Endometrial microvascular endothelial cells (primary cell): Measurements from ENCODE around the gene CAV2. TPM values are rescaled to one million over a fixed set of nuclear protein-coding genes. Genes with fewer than 3 reads are reported as not detected.

Source experiments
- in situ Hi-C: cut with HindIII; loops from 2 replicates; pipeline ENCODE4 v1.10.0; 2017; ENCODE audit warnings: low sequenced_read_pairs, low pct_unique_long_range_greater_than_20kb; ENCODE audit errors: inconsistent ontology term
- total RNA-seq: library from RNA; depleted of rRNA; stranded (reverse); fragments of >200 nt; gene quantifications from one replicate; pipeline ENCODE4 v1.2.3, GENCODE V29; 2015; ENCODE audit errors: inconsistent ontology term

Gene CAV2
- total RNA-seq, 1 donor from 2014 or later: 340 TPM

DNA sequence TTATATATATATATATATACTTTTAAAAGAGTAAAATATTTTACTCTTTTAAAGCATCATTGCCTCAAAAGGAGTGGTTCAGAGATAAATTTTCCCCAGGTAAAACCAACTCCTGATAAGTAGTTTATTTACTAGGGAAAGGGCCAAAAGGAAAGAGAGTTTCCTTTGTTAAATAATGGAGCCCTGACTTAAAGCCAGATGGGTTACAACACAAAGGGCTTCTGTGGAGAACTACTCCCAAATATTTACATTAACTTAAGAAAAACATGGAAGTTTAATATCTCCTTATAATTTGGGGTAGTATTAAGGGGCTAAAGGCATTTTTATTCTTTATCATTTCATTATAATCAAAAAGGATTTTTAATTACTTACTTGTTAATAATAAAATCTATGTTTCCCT is 16.8 kb downstream of the CAV2 start:
- in situ Hi-C loops: no loop called here

DNA sequence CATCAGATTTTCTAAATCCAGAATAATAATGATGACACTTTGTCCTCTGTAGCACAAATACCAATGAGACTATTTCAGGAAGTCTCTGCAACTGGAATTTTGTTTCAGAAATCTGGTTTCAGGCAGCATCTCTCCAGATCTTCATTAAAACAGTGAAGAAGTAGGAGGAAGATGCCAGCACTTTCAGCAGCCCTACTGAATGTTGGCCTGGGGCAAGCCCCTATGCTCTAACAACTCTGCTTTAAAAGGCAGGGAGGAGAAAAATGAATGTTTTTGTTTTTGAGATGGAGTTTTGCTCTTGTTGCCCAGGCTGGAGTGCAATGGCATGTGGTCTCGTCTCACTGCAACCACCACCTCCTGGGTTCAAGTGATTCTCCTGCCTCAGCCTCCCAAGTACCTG is 18.1 kb downstream of the CAV2 start:
- in situ Hi-C loops: no loop called here

DNA sequence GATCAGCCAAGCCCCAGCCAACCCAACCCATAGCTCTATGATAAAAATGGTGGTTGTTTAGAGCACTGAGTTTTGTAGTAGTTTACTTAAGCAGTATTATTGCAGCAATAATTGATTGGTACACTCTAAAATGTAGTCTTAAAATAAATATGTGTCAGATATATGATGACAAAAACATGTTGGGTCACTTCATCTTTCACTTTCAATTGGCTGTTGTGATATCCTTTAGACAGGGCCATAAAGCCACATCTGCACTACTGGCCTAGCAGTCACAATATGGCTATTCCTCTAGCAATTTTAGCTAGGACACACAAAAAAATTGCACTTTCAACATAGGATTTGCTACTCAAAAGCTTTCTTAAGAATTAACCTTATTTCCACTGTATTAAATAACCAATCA is 19.4 kb downstream of the CAV2 start:
- in situ Hi-C loops: no loop called here

- in situ Hi-C loops: no loop called here
Observed at GRCh38 chr7:116521046-116521664, 21.6 kb downstream of the CAV2 start.

DNA sequence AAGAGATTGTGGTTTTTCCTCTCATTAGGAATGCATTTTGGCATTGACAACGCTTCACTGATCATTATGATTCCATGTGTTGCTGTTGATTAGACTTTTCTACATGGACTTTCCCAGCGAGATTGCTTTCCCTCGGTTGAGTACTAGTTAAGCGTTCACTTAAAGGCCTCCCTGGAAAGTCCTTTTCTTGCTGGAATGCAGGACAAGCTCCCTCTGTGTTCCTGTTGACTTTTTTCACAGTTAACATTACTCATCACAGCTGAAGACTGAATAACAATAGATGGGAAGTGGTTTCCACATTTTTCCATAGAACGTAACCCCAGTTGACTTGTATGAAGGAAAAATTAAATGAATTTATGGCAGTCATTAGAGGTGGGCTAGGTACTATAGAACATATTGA is 22.7 kb downstream of the CAV2 start:
- in situ Hi-C loops: no loop called here

DNA sequence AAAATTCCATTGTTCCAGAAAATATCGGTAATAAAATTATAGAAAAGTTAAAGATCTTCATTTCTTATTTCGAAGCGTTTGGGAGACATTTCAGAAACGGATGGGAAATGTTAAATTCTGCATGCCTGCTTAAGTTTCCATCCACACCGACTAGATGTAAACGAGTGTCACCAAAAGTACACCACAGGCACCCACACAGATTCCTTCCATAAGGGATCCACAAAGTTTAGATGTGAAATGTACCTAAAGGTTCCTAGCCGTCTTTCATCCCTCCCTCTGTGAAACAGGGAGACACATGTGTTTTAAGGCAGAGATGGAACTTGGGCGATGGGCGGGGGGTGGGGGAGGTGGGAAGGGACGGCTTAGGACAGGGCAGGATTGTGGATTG is 24.7 kb downstream of the CAV2 start:
- in situ Hi-C loops: no loop called here

GRCh38 chr7:116524609-116525297 is 25.2 kb downstream of the CAV2 start, which contains the start of gene CAV1:
Gene CAV1, plus strand, starts transcription at chr7:116525036. Its CDS starts 27 bp downstream, at chr7:116525063.
- in situ Hi-C loops: no loop called here

- in situ Hi-C loops: no loop called here
Observed at GRCh38 chr7:116525298-116525912, 25.9 kb downstream of the CAV2 start.

- in situ Hi-C loops: no loop called here
Observed at GRCh38 chr7:116525913-116526861, 26.6 kb downstream of the CAV2 start.

- in situ Hi-C loops: no loop called here
Observed at GRCh38 chr7:116526897-116527296, 27.4 kb downstream of the CAV2 start.

- in situ Hi-C loops: no loop called here
Observed at GRCh38 chr7:116527521-116527920, 28.0 kb downstream of the CAV2 start.

DNA sequence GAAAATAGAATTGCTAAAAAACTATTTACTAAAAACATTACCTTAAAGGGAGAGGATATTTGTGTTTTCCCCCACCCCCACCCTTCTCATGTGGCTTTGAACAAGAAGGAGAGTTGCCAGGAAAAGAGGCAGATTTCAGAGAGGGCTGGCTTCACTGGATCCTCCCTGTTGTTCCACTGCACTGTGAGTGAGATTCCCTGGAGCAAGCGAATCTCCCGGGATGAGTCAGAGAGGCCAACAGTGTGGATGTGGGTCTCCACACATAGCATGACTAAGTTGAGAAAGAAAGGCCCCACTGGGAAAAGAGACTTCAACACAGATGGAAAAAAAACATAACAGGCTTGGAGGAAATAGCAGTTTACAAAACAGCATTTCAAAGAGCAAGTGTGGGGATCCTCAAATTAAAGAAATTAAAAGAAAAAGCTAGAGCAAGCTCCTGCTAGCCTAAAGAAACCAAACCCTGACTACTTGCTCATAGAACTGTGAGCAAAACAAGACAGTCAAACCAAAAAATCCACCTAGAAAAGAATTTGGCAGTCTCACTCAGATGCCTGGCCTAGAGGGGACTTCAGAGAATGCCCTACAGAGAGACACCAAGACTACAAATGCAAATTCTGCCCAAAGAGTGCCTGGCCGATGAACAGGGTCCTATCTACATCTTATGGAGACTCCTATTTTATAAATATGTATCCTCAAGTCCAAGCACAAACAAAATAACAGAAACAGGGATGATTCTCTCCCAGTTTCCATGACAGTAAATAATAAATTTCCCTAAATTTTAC is 28.7 kb downstream of the CAV2 start:
- in situ Hi-C loops: no loop called here

GRCh38 chr7:116529250-116529649 is 29.7 kb downstream of the CAV2 start:
- in situ Hi-C loops: no loop called here

DNA sequence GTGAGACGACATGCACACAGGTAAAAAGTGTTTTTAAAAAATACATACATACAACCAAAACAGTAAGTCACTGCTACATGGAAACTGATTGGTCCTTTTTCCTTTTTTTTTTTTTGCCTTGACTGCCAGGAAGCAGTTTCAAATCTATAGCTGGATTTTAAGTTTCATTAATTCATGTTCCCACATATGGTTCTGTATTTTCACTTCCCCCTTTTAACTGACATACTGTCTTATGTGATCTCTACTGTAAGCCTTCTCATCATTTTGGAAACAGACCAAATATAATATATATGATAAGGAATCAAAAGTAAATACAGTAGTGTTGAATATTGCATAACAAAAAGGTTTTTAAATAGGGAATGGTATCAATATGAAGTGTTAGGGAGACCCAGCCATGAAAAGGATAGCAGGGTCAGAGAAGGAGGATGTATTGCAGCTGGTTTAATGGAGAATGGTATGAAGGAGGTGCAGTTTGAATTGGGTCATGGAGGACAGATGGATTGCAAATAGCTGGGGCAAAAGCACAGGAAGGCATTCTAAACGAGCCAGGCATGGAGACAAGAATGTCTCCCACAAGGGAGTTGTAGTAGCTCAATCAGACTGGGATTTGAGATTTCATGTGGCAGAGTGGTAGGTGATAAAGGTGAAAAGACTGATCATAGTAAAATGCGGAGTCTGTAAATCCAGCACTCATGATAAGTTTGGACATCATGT is 30.7 kb downstream of the CAV2 start:
- in situ Hi-C loops: no loop called here

- in situ Hi-C loops: no loop called here
Observed at GRCh38 chr7:116532102-116532688, 32.7 kb downstream of the CAV2 start.

GRCh38 chr7:116534790-116535189 is 35.3 kb downstream of the CAV2 start:
- in situ Hi-C loops: no loop called here

DNA sequence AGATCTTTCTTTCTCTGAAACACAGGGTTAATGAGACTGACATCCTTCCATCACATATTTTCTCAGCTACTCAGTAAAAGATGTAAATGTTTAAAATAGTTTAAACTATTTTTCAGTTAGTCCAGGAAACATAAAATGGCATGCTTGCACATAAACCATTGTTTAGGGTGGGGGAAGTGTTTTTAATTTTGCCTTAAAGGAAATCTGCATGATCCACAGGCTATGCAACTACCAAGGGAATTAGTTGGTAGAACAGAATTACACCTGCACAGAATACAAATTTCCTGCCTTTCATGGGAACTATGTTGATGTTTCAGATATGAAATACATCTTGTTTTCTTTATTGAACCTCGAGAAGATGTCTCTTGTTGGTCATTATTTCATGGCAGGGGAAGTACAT is 35.9 kb downstream of the CAV2 start:
- in situ Hi-C loops: no loop called here

GRCh38 chr7:116538138-116538537 is 38.6 kb downstream of the CAV2 start:
- in situ Hi-C loops: no loop called here
